EH (cell line): Measurements from ENCODE around the gene TCOF1.

ENCODE experiments used
- DNase-seq: peaks from one replicate; pipeline ENCODE4 v3.0.0-alpha.2; 2015; ENCODE audit warnings: low read depth

The TCOF1 gene

GRCh38 chr5:150431048-150431447 is 73.6 kb downstream of the TCOF1 start:
- DNase-seq = no peak

DNA sequence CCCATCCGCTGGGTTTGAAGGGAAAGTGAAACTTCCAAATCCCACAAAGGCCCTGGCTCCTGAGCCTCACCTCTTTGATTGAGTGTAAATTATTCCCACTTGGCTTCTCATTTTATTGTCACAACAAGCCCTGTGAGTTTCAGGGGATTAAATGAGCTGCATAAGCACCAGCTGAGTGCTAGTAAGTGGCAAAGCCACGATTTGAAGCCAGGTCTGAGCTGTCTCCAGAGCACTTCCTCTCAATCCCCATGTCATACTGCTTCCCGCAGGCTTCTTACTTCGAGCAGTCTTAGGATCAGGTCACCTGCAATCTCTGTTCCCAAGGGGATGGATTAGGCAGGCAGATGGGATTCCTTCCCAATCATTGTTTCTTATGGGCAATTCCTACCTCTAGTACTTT is 74.1 kb downstream of the TCOF1 start:
- DNase-seq = no peak

DNA sequence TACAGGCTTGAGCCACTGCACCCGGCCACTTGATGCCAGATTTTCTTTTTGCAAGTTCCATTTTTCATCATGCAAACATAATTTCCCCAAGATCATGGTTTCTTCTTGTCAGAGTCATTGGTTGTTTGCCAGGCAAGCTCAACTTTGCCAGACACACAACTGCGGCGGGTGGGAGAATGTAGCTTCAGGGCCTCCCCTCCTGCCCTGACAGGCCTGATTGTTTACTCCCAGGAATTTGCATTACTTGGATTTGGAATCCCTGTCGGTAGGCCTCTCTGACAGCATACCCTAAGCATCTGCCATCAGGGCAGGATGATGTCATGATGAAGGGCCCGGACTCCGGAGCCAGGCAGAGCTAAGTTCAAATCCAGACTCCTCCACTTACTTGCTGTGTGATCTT is 77.0 kb downstream of the TCOF1 start:
- peak; percentile 95 for DNase-seq

DNA sequence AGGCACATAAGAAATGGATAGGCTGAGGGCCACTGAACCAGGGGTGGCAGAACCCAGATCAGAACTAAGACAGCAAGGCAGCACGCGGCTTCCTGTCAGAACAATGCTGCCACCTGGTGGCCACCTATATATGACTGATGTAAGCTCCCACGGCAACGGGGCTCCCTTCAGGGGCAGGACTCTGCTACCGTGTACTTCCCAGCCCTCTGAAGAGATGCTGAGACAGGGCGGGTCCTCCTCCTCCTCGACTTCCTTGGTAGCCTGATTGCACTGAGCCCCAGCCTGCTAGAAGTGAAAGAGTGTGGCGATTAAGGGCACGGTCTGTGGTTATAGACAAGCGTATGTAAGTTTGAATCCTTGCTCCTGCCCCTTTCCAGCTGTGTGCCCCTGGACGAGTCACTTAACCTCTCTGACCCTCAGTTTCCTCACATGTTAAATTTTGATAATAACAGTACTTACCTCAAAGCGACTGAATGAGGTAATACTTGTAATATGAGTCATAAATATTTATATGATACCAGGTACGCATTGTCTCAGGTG is 78.7 kb downstream of the TCOF1 start:
- peak; percentile 88 for DNase-seq

DNA sequence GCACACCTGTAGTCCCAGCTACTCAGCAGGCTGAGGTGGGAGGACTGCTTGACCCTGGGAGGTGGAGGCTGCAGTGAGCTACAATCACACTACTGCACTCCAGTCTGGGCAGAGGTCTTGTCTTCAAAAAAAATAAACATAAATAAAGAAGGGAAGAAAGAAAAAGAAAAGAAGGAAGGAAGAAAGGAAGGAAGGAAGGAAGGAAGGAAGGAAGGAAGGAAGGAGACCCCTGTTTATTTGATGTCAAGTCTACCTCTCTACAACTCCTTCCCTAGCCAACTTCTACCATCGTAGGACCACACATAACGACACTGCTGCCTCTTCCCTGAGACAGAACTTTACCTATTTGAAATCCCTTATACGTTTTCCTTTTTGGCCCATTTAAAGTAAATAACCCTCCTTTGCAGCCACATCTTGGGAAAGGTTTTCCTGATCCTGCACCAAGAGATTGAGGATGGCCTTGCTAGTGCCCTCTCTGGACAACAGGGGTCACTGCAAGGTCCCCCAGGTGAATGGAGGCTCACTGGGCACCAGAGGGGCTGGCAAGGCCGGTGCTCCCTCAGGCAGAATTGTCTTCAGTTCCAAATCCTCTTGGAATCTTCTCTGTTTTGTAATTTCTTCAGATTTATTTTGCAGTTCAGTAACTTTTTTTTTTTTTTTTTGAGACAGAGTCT is 81.5 kb downstream of the TCOF1 start:
- peak; percentile 44 for DNase-seq

- no peak for DNase-seq
Measured at GRCh38 chr5:150440948-150441812, 83.7 kb downstream of the TCOF1 start.

DNA sequence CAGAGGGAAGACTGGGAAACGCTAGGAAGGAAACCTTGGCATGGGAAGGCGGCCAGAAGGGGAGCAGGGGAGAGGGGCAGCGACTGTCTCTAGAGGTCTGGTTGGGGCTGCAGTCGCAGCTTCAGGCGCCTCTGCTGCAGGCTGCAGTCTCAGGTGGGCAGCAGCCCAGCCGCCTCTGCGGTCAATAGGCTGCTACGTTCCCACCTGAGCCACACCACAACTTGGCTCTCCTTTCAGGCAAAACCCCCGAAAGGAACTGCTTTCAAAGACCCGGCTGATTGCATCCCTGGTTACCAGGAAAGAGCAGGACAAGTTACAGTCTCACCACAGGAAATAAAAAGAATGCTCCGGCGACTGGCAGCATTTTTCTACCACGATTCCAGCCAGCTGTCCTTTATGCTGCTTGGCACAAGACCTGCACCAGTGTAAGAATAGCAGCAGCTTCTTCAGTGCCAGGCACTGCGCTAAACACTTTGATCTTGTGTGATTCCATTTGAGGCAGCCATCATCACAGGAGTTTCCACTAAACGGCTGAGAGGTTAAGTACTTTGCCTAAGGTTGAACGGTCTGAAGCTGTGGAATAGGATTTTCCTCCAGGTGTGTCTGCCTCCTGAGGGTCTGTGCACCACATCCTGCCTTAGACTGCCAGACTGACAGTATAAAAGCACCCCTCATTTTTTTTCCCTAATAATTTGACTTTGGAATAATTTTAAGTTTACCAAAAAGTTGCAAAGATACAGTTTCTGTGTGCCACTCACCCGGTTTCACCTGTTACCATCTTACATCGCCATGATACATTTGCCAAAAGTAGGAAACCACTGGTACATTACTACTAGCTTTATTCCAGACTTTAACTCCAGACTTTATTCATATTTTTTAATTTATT is 84.6 kb downstream of the TCOF1 start:
- DNase-seq = no peak

- no peak for DNase-seq
Measured at GRCh38 chr5:150442699-150443080, 85.2 kb downstream of the TCOF1 start.

- no peak for DNase-seq
Measured at GRCh38 chr5:150443242-150444075, 86.0 kb downstream of the TCOF1 start.

- no peak for DNase-seq
Measured at GRCh38 chr5:150444770-150445169, 87.3 kb downstream of the TCOF1 start.

- DNase-seq = no peak
Measured at GRCh38 chr5:150446088-150446487, 88.6 kb downstream of the TCOF1 start.

- DNase-seq = no peak
Measured at GRCh38 chr5:150446583-150446982, 89.1 kb downstream of the TCOF1 start.

- DNase-seq = no peak
Measured at GRCh38 chr5:150447188-150447587, 89.7 kb downstream of the TCOF1 start.

DNA sequence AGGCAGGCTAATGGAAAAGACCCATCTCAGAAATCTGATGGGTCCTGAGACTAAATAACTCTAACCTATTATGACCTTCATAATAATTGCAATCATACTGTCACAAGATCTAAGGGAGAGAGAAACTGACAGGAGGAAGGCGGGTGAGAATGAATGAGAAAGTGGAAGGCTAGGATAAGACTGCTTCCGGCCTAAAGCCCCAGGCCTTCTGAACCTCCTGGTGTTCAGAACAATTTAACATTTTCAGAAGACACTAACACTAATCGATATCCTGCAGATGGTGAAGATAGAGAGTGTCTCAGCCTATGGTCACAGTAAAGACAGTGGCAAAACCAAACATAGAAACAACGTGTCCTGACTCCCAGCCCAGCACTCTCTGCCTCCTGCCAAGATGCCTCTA is 90.8 kb downstream of the TCOF1 start:
- DNase-seq = no peak

DNA sequence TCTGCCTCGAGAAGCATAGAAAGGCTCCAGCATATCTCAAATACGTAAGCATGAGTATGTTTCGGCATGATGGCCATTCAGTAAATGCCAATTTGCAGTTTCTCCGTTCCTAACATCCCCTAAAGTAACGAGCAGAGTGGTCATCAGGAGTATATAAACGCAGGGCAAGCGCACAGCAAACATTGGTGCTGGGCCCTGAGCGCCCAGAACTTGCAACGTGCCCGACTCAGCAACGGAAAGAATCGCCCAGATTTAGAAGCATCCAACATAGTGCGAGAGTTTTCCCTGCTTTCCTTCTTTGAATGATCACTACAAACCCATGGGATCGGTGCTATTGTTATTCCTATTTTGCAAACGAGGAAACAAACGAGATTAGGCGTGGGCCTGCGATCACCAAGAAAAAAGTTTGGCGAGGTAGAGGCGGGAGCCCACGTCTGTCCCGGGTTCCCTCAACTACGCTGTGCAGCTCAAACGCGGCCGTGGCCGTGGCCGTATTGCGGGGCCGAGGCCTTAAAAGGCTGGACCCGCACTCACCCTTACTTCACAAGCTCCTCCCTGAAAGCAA is 91.5 kb downstream of the TCOF1 start:
- DNase-seq = peak; percentile 32
